ENCODE data around the gene TSSK2.

The TSSK2 gene

GRCh38 chr22:19172213-19173046 lies 41.3 kb downstream of the TSSK2 start:
- no peak for DNase-seq

GRCh38 chr22:19173047-19174035 lies 42.2 kb downstream of the TSSK2 start:
- DNase-seq = no peak

- no peak for DNase-seq
Observed at GRCh38 chr22:19174106-19175025, 43.3 kb downstream of the TSSK2 start.

GRCh38 chr22:19175026-19175601 lies 44.0 kb downstream of the TSSK2 start:
- DNase-seq = no peak

- DNase-seq = no peak
Observed at GRCh38 chr22:19175602-19176174, 44.6 kb downstream of the TSSK2 start.

- no peak for DNase-seq
Observed at GRCh38 chr22:19176175-19176643, 45.1 kb downstream of the TSSK2 start.

- DNase-seq = no peak
Observed at GRCh38 chr22:19176732-19177131, 45.6 kb downstream of the TSSK2 start.

GRCh38 chr22:19177164-19178064 lies 46.3 kb downstream of the TSSK2 start:
- no peak for DNase-seq

GRCh38 chr22:19178065-19178656 lies 47.1 kb downstream of the TSSK2 start:
- peak; percentile 47 for DNase-seq

- peak; percentile 65 for DNase-seq
Observed at GRCh38 chr22:19178657-19179496, 47.8 kb downstream of the TSSK2 start, which contains the start of gene SLC25A1. TSS of gene SLC25A1 (minus strand) at chr22:19178736. CDS start at chr22:19178673, 63 bp downstream.

- DNase-seq = peak; percentile 31
Observed at GRCh38 chr22:19179497-19180048, 48.5 kb downstream of the TSSK2 start.

- no peak for DNase-seq
Observed at GRCh38 chr22:19180234-19180633, 49.1 kb downstream of the TSSK2 start.

- DNase-seq = no peak
Observed at GRCh38 chr22:19180740-19181410, 49.8 kb downstream of the TSSK2 start.

- DNase-seq = no peak
Observed at GRCh38 chr22:19181786-19182471, 50.8 kb downstream of the TSSK2 start.
